GM12872 (cell line): ENCODE results near the gene CTNNA2.

Source experiments
- CTCF ChIP-seq: IDR thresholded peaks from 3 replicates; pipeline ENCODE4 v1.5.1; 2011; ENCODE audit warnings: low read depth, mild to moderate bottlenecking, low read length, moderate library complexity; ENCODE audit not compliant: insufficient read depth

CTNNA2 gene

GRCh38 chr2:79619442-79619841 is 106.6 kb downstream of the CTNNA2 start:
- TF ChIP-seq CTCF, result no peak

- TF ChIP-seq CTCF, result no peak
Measured at GRCh38 chr2:79619976-79620375, 107.1 kb downstream of the CTNNA2 start.

- TF ChIP-seq CTCF, result no peak
Measured at GRCh38 chr2:79620679-79621078, 107.8 kb downstream of the CTNNA2 start.

GRCh38 chr2:79621252-79621651 is 108.4 kb downstream of the CTNNA2 start:
- no peak for TF ChIP-seq CTCF

GRCh38 chr2:79621755-79622154 is 108.9 kb downstream of the CTNNA2 start:
- no peak for TF ChIP-seq CTCF

- no peak for TF ChIP-seq CTCF
Measured at GRCh38 chr2:79622508-79622907, 109.7 kb downstream of the CTNNA2 start.

GRCh38 chr2:79627237-79627636 is 114.4 kb downstream of the CTNNA2 start:
- no peak for TF ChIP-seq CTCF

- no peak for TF ChIP-seq CTCF
Measured at GRCh38 chr2:79630060-79630459, 117.2 kb downstream of the CTNNA2 start.
